ENCODE data around the gene KRT71. TPM values are rescaled to one million over a fixed set of nuclear protein-coding genes. Genes with fewer than 3 reads are reported as not detected.

The KRT71 gene
- total RNA-seq (2022; extraction: Qiagen RNA extraction) = not detected in 5 replicates

GRCh38 chr12:52552681-52553195, at the start of gene KRT71:
TSS of gene KRT71 (minus strand) at chr12:52553145. CDS start at chr12:52553077, 68 bp downstream.

GRCh38 chr12:52600941-52601481, 48.1 kb upstream of the KRT71 start, which contains the start of gene KRT72:
TSS of gene KRT72 (minus strand) at chr12:52601463. CDS start at chr12:52601452, 11 bp downstream.

GRCh38 chr12:52573743-52574142, 20.8 kb upstream of the KRT71 start, which contains the start of gene KRT74:
TSS of gene KRT74 (minus strand) at chr12:52573843. CDS start at chr12:52573777, 66 bp downstream.

GRCh38 chr12:52519826-52520662, 32.9 kb downstream of the KRT71 start, which contains the start of gene KRT5:
TSS of gene KRT5 (minus strand) at chr12:52520394. CDS start at chr12:52520296, 98 bp downstream.

Other genes with a start within 250 kb of the KRT71 start
- 2.4 to 6.6 TPM (median 6.0 TPM) in 5 replicates for gene KRT83, start 231.7 kb downstream of the KRT71 start, total RNA-seq (2022; extraction: Qiagen RNA extraction)
- gene KRT85, start 185.7 kb downstream of the KRT71 start, total RNA-seq (2022; extraction: Qiagen RNA extraction) = 0.06 to 0.08 TPM (median 0.07 TPM) in 4 of 5 replicates, not detected in the other
- not detected in 5 replicates for gene KRT84, start 167.5 kb downstream of the KRT71 start, total RNA-seq (2022; extraction: Qiagen RNA extraction)
- gene KRT82, start 146.8 kb downstream of the KRT71 start, total RNA-seq (2022; extraction: Qiagen RNA extraction) = not detected in 5 replicates
- 0.07 to 0.14 TPM (median 0.10 TPM) in 4 of 5 replicates, not detected in the other for gene KRT75, start 118.8 kb downstream of the KRT71 start, total RNA-seq (2022; extraction: Qiagen RNA extraction)
- 0.07 TPM in 1 of 5 replicates, not detected in the others for gene KRT6B, start 101.0 kb downstream of the KRT71 start, total RNA-seq (2022; extraction: Qiagen RNA extraction)
- not detected in 5 replicates for gene KRT6C, start 79.3 kb downstream of the KRT71 start, total RNA-seq (2022; extraction: Qiagen RNA extraction)
- gene KRT6A, start 59.9 kb downstream of the KRT71 start, total RNA-seq (2022; extraction: Qiagen RNA extraction) = 8.1 to 10.8 TPM (median 8.4 TPM) in 5 replicates
- gene KRT5, start 32.8 kb downstream of the KRT71 start, total RNA-seq (2022; extraction: Qiagen RNA extraction) = 0.26 to 0.79 TPM (median 0.62 TPM) in 5 replicates
- gene KRT74, start 20.7 kb upstream of the KRT71 start, total RNA-seq (2022; extraction: Qiagen RNA extraction) = not detected in 5 replicates
- not detected in 5 replicates for gene KRT72, start 48.3 kb upstream of the KRT71 start, total RNA-seq (2022; extraction: Qiagen RNA extraction)
- gene KRT73, start 65.4 kb upstream of the KRT71 start, total RNA-seq (2022; extraction: Qiagen RNA extraction) = 0.06 TPM in 1 of 5 replicates, not detected in the others
- not detected in 5 replicates for gene KRT2, start 99.1 kb upstream of the KRT71 start, total RNA-seq (2022; extraction: Qiagen RNA extraction)
- gene KRT1, start 127.3 kb upstream of the KRT71 start, total RNA-seq (2022; extraction: Qiagen RNA extraction) = not detected in 5 replicates
- not detected in 5 replicates for gene KRT77, start 150.4 kb upstream of the KRT71 start, total RNA-seq (2022; extraction: Qiagen RNA extraction)
- not detected in 5 replicates for gene KRT76, start 224.2 kb upstream of the KRT71 start, total RNA-seq (2022; extraction: Qiagen RNA extraction)
- gene KRT3, start 243.0 kb upstream of the KRT71 start, total RNA-seq (2022; extraction: Qiagen RNA extraction) = 0.06 to 0.11 TPM in 2 of 5 replicates, not detected in the others